ENCODE results near the gene PTPRE. TPM values are rescaled to one million over a fixed set of nuclear protein-coding genes. Genes with fewer than 3 reads are reported as not detected.

Gene PTPRE
- total RNA-seq, 1 experiment from 2014 or later: 11.6 TPM

DNA sequence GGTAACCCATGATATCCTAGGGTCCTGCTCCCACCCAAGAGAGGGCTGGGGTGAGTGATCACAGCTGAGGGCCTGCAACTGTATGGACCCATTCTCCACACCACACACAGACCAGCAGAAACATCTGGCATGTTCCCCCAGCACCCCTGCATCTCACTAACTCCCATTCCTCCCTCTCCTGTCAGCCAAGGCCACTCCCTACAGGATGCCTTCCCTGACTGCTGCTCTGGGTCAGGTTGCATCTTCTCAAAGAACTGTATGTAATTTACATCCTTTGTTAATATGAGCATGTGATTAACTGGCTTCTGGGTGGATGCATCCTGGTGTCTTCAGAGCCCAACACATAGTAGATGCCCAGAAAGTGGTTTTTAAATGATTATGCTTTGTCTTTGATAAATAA, 56.2 kb downstream of the PTPRE start:
- no peak overlapping the region for H3K27ac ChIP-seq (ENCODE audit: low read depth, low read length, poor library complexity, severe bottlenecking)
- H3K36me3 ChIP-seq (ENCODE audit: insufficient read depth, low read length, poor library complexity, severe bottlenecking): no peaks in the 10 kb centered on the region
- POLR2A ChIA-PET (ENCODE audit: low non-redundant PET): no interaction called here
- no peaks in the 10 kb centered on the region for H3K4me1 ChIP-seq (ENCODE audit: insufficient read depth, low read length, poor library complexity, severe bottlenecking)
- no peak for TF ChIP-seq EZH2 (IDR thresholded peaks at IDR 0.05; ENCODE audit: borderline replicate concordance, low read depth, low read length, poor library complexity, severe bottlenecking)
- TF ChIP-seq, protein P1, sequence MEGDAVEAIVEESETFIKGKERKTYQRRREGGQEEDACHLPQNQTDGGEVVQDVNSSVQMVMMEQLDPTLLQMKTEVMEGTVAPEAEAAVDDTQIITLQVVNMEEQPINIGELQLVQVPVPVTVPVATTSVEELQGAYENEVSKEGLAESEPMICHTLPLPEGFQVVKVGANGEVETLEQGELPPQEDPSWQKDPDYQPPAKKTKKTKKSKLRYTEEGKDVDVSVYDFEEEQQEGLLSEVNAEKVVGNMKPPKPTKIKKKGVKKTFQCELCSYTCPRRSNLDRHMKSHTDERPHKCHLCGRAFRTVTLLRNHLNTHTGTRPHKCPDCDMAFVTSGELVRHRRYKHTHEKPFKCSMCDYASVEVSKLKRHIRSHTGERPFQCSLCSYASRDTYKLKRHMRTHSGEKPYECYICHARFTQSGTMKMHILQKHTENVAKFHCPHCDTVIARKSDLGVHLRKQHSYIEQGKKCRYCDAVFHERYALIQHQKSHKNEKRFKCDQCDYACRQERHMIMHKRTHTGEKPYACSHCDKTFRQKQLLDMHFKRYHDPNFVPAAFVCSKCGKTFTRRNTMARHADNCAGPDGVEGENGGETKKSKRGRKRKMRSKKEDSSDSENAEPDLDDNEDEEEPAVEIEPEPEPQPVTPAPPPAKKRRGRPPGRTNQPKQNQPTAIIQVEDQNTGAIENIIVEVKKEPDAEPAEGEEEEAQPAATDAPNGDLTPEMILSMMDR (conservative IDR thresholded peaks at IDR 0.05; ENCODE audit: low read depth, low read length): no peak
- no peak overlapping the region for H3K4me3 ChIP-seq (ENCODE audit: low read depth, low read length, poor library complexity, severe bottlenecking)
- H3K27me3 ChIP-seq (replicated peaks; ENCODE audit: insufficient read depth, low read depth, low read length, poor library complexity): peaks cover 2% of the 10 kb centered on the region
- CTCF ChIA-PET: no interaction called here
- no peak for DNase-seq (ENCODE audit: low spot score)
- no TSS peak for BruUV-seq (replicated peaks)
- intact Hi-C loops (cut with micrococcal nuclease; ENCODE audit: unreplicated experiment): no loop called here
- H3K9me3 ChIP-seq (ENCODE audit: low read depth, low read length, poor library complexity, severe bottlenecking): no peaks in the 10 kb centered on the region

DNA sequence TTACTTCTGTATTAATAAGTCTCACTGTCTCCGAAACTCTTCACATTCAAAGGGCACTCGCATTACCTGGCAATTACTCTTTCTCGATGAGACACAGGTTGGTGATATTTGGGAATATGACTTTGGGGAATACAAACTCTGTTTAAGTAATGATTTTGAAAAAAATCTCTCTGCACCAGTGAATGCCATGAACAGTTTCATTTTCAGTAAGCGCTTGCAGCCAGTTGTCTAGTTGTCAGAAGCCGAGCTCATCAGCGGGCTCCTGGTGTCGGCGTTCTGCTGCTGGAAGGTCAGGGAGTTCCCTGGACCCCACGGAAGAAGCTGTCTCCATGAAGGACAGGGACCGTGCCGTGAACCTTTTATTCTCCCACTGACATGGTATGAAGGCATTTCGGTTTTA, 57.7 kb downstream of the PTPRE start:
- BruUV-seq (replicated peaks): no TSS peak
- ChIA-PET CTCF (no interaction called here), POLR2A (ENCODE audit: low non-redundant PET) (interaction anchor here (0.6 kb wide), 1 partner anchor 14 kb away, joined by 4 read pairs; no protein-coding TSS in a partner anchor)
- no peaks in the 10 kb centered on the region for H3K9me3 ChIP-seq (ENCODE audit: low read depth, low read length, poor library complexity, severe bottlenecking)
- DNase-seq (ENCODE audit: low spot score): no peak
- H3K36me3 ChIP-seq (ENCODE audit: insufficient read depth, low read length, poor library complexity, severe bottlenecking): no peaks in the 10 kb centered on the region
- no peak overlapping the region for H3K27ac ChIP-seq (ENCODE audit: low read depth, low read length, poor library complexity, severe bottlenecking)
- H3K27me3 ChIP-seq (replicated peaks; ENCODE audit: insufficient read depth, low read depth, low read length, poor library complexity): no peaks in the 10 kb centered on the region
- TF ChIP-seq, protein P1 (conservative IDR thresholded peaks at IDR 0.05; ENCODE audit: low read depth, low read length): no peak
- TF ChIP-seq EZH2 (IDR thresholded peaks at IDR 0.05; ENCODE audit: borderline replicate concordance, low read depth, low read length, poor library complexity, severe bottlenecking): no peak
- intact Hi-C loops (cut with micrococcal nuclease; ENCODE audit: unreplicated experiment): no loop called here
- H3K4me3 ChIP-seq (ENCODE audit: low read depth, low read length, poor library complexity, severe bottlenecking): no peak overlapping the region
- no peaks in the 10 kb centered on the region for H3K4me1 ChIP-seq (ENCODE audit: insufficient read depth, low read length, poor library complexity, severe bottlenecking)

DNA sequence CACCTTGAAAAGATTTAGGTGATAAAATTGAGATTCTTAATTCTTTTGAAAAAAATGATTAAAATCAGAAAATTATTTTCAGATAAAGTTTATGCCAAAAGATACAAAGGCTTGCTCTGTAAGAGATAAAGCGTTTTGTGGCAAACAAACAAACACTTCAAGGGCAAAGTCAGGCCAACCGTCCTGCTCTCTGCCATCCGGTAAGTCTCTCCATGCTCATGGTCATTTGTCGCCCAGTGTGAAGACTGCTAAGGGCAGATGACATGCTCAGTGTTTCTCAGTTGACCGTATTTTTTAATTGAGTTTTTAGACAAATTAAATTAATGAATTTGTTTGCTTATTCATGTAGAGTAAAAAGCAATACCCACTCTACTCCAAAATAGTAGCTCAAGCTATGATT, 60.0 kb downstream of the PTPRE start:
- ChIA-PET CTCF (no interaction called here), POLR2A (ENCODE audit: low non-redundant PET) (no interaction called here)
- TF ChIP-seq, protein P1 (conservative IDR thresholded peaks at IDR 0.05; ENCODE audit: low read depth, low read length): no peak
- no peak for TF ChIP-seq EZH2 (IDR thresholded peaks at IDR 0.05; ENCODE audit: borderline replicate concordance, low read depth, low read length, poor library complexity, severe bottlenecking)
- DNase-seq (ENCODE audit: low spot score): no peak
- Histone ChIP-seq H3K27ac (ENCODE audit: low read depth, low read length, poor library complexity, severe bottlenecking) (no peak overlapping the region), H3K4me3 (ENCODE audit: low read depth, low read length, poor library complexity, severe bottlenecking) (no peak overlapping the region), H3K36me3 (ENCODE audit: insufficient read depth, low read length, poor library complexity, severe bottlenecking) (no peaks in the 10 kb centered on the region), H3K4me1 (ENCODE audit: insufficient read depth, low read length, poor library complexity, severe bottlenecking) (no peaks in the 10 kb centered on the region), H3K27me3 (replicated peaks; ENCODE audit: insufficient read depth, low read depth, low read length, poor library complexity) (no peaks in the 10 kb centered on the region), H3K9me3 (ENCODE audit: low read depth, low read length, poor library complexity, severe bottlenecking) (no peaks in the 10 kb centered on the region)
- intact Hi-C loops (cut with micrococcal nuclease; ENCODE audit: unreplicated experiment): no loop called here
- no TSS peak for BruUV-seq (replicated peaks)

Data from A673 (cell line).